IMR-90 (cell line): ENCODE measurements around the gene PCDHA1. TPM values are rescaled to one million over a fixed set of nuclear protein-coding genes. Genes with fewer than 3 reads are reported as not detected.

Source experiments
- ATAC-seq: fragments of 200-7000 bp; cut with Tn5 transposase; 2 replicates; pipeline ENCODE4 v1.9.1; 2020; ENCODE audit warnings: low read depth, mild to moderate bottlenecking, moderate library complexity
- BruUV-seq: library from RNA; stranded (reverse); fragments of 400-500 nt; replicated peaks from 2 replicates; lab custom pipeline; 2021; lab: Mats Ljungman, UMichigan
- CTCF ChIA-PET: fragments of 300-600 bp; formaldehyde crosslinking; extraction: SDS; loops from one replicate; lab custom pipeline; 2021; ENCODE audit warnings: antibody characterized with exemption; lab: Yijun Ruan, JAX
- POLR2A ChIA-PET: fragments of 300-600 bp; sonication (Branson Sonifier 250); formaldehyde crosslinking; loops from one replicate; lab custom pipeline; 2022; ENCODE audit warnings: antibody characterized with exemption; ENCODE audit not compliant: unreplicated experiment; lab: Charles Lee
- DNase-seq: peaks from one replicate; pipeline ENCODE4 v3.0.0; 2013
- H2AFZ ChIP-seq: replicated peaks from 2 replicates; pipeline ENCODE3; 2013; ENCODE audit warnings: low read length, mild to moderate bottlenecking; ENCODE audit not compliant: poor library complexity
- H2AK5ac ChIP-seq: 2 replicates; pipeline ENCODE4 v1.6.1; 2013; ENCODE audit warnings: low read depth, low read length, inconsistent platforms
- H2AK9ac ChIP-seq: replicated peaks from 2 replicates; pipeline ENCODE3; 2013; ENCODE audit warnings: mild to moderate bottlenecking, low read depth, low read length, moderate library complexity; ENCODE audit not compliant: poor library complexity
- H2BK120ac ChIP-seq: 2 replicates; pipeline ENCODE4 v1.6.1; 2013; ENCODE audit warnings: low read depth, low read length, inconsistent platforms
- H2BK15ac ChIP-seq: 3 replicates; pipeline ENCODE4 v1.6.1; 2013; ENCODE audit warnings: low read depth, low read length, inconsistent platforms
- H2BK20ac ChIP-seq: 2 replicates; pipeline ENCODE4 v1.6.1; 2013; ENCODE audit warnings: low read depth, mild to moderate bottlenecking, inconsistent platforms, low read length, moderate library complexity
- H2BK5ac ChIP-seq: 2 replicates; pipeline ENCODE4 v1.6.1; 2013; ENCODE audit warnings: mild to moderate bottlenecking, low read depth, low read length, inconsistent platforms; ENCODE audit not compliant: poor library complexity, severe bottlenecking
- H3K14ac ChIP-seq: replicated peaks from 2 replicates; pipeline ENCODE4 v1.6.1; 2013; ENCODE audit warnings: low read depth, low read length, inconsistent platforms
- H3K18ac ChIP-seq: 2 replicates; pipeline ENCODE4 v1.6.1; 2013; ENCODE audit warnings: low read depth, low read length, control low read depth
- H3K23ac ChIP-seq: 2 replicates; pipeline ENCODE4 v1.6.1; 2013; ENCODE audit warnings: low read depth, low read length, inconsistent platforms
- H3K27ac ChIP-seq: 2 replicates; pipeline ENCODE4 v1.5.1; 2013; ENCODE audit warnings: mild to moderate bottlenecking, control low read depth, low read length; ENCODE audit not compliant: insufficient read depth
- H3K27me3 ChIP-seq: 2 replicates; pipeline ENCODE4 v1.6.1; 2013; ENCODE audit warnings: low read length; ENCODE audit not compliant: control insufficient read depth, insufficient read depth
- H3K36me3 ChIP-seq: 2 replicates; pipeline ENCODE4 v1.6.1; 2013; ENCODE audit warnings: low read length, mixed read lengths; ENCODE audit not compliant: control insufficient read depth, insufficient read depth
- H3K4ac ChIP-seq: 2 replicates; pipeline ENCODE4 v1.6.1; 2013; ENCODE audit warnings: low read depth, low read length, inconsistent platforms
- H3K4me1 ChIP-seq: 2 replicates; pipeline ENCODE4 v1.6.1; 2013; ENCODE audit warnings: low read length, mixed read lengths; ENCODE audit not compliant: control insufficient read depth, insufficient read depth
- H3K4me2 ChIP-seq: 2 replicates; pipeline ENCODE4 v1.6.1; 2013; ENCODE audit warnings: low read depth, mild to moderate bottlenecking, control low read depth, low read length, moderate library complexity
- H3K4me3 ChIP-seq: 2 replicates; pipeline ENCODE4 v1.5.1; 2013; ENCODE audit warnings: low read depth, mild to moderate bottlenecking, control low read depth, low read length, moderate library complexity; ENCODE audit not compliant: insufficient read depth
- H3K56ac ChIP-seq: 2 replicates; pipeline ENCODE4 v1.6.1; 2013; ENCODE audit warnings: low read length, inconsistent platforms; ENCODE audit not compliant: insufficient read depth; ENCODE audit errors: extremely low read depth
- H3K79me1 ChIP-seq, 2 experiments: 2 replicates each; pipeline ENCODE4 v1.6.1; 2013; ENCODE audit warnings: low read length in 2 of 2, inconsistent platforms in 1 of 2, low read depth in 1 of 2
- H3K9ac ChIP-seq: 2 replicates; pipeline ENCODE4 v1.6.1; 2013; ENCODE audit warnings: low read depth, low read length, control low read depth
- H3K9me1 ChIP-seq: 2 replicates; pipeline ENCODE4 v1.6.1; 2013; ENCODE audit warnings: low read length, inconsistent platforms; ENCODE audit not compliant: insufficient read depth
- H3K9me3 ChIP-seq: 2 replicates; pipeline ENCODE4 v1.6.1; 2013; ENCODE audit warnings: low read length; ENCODE audit not compliant: control insufficient read depth, insufficient read depth
- H4K20me1 ChIP-seq: 2 replicates; pipeline ENCODE4 v1.6.1; 2013; ENCODE audit warnings: low read length, inconsistent platforms; ENCODE audit not compliant: insufficient read depth
- H4K5ac ChIP-seq: 2 replicates; pipeline ENCODE4 v1.6.1; 2013; ENCODE audit warnings: mild to moderate bottlenecking, low read depth, low read length, control low read depth
- H4K8ac ChIP-seq, 2 experiments: 2 replicates each; pipeline ENCODE4 v1.6.1; 2013; ENCODE audit warnings: low read depth in 2 of 2, low read length in 2 of 2, control low read depth in 1 of 2, inconsistent platforms in 1 of 2
- H4K91ac ChIP-seq: 2 replicates; pipeline ENCODE4 v1.6.1; 2013; ENCODE audit warnings: low read depth, low read length, inconsistent platforms; ENCODE audit not compliant: insufficient read depth
- BHLHE40 ChIP-seq: fragments of 150-350 bp; IDR thresholded peaks from 2 replicates; pipeline ENCODE4 v1.6.1; 2016; ENCODE audit warnings: mild to moderate bottlenecking, low read depth, low read length
- CEBPB ChIP-seq: IDR thresholded peaks from 2 replicates; pipeline ENCODE4 v1.6.1; 2012; ENCODE audit warnings: low read depth, low read length, improper control_type of control experiment
- CHD1 ChIP-seq: IDR thresholded peaks from 2 replicates; pipeline ENCODE4 v1.6.1; 2012; ENCODE audit warnings: low read depth, low read length, improper control_type of control experiment
- FOS ChIP-seq: fragments of 150-350 bp; IDR thresholded peaks from 2 replicates; pipeline ENCODE4 v1.6.1; 2016; ENCODE audit warnings: low read depth, low read length
- MAFK ChIP-seq: IDR thresholded peaks from 2 replicates; pipeline ENCODE4 v1.6.1; 2012; ENCODE audit warnings: low read depth, low read length, improper control_type of control experiment
- MAZ ChIP-seq: IDR thresholded peaks from 2 replicates; pipeline ENCODE4 v1.6.1; 2012; ENCODE audit warnings: low read depth, mild to moderate bottlenecking, low read length, improper control_type of control experiment, moderate library complexity, borderline replicate concordance
- MXI1 ChIP-seq: IDR thresholded peaks from 2 replicates; pipeline ENCODE4 v1.6.1; 2012; ENCODE audit warnings: low read depth, mild to moderate bottlenecking, low read length, moderate library complexity, borderline replicate concordance
- NFE2L2 ChIP-seq: fragments of 150-350 bp; IDR thresholded peaks from 2 replicates; pipeline ENCODE4 v1.6.1; 2016; ENCODE audit warnings: low read depth, mild to moderate bottlenecking, low read length
- POLR2A ChIP-seq: IDR thresholded peaks from 2 replicates; pipeline ENCODE4 v1.6.1; 2012; ENCODE audit warnings: mild to moderate bottlenecking, low read depth, low read length
- RAD21 ChIP-seq: IDR thresholded peaks from 2 replicates; pipeline ENCODE4 v1.6.1; 2012; ENCODE audit warnings: low read length, improper control_type of control experiment
- RCOR1 ChIP-seq: IDR thresholded peaks from 2 replicates; pipeline ENCODE4 v1.6.1; 2012; ENCODE audit warnings: mild to moderate bottlenecking, low read length, improper control_type of control experiment; ENCODE audit not compliant: insufficient replicate concordance
- RFX5 ChIP-seq: IDR thresholded peaks from 2 replicates; pipeline ENCODE4 v1.8.0; 2012; ENCODE audit warnings: low read depth, mild to moderate bottlenecking, low read length, moderate library complexity
- SMC3 ChIP-seq: fragments of 150-350 bp; IDR thresholded peaks from 2 replicates; pipeline ENCODE4 v1.6.1; 2016; ENCODE audit warnings: low read depth, mild to moderate bottlenecking, antibody characterized with exemption, low read length, moderate library complexity
- WGBS, 2 experiments: methylation state at CpG; one replicate each; pipeline versions ENCODE4 v1.1.5 to v1.1.7; 2013; ENCODE audit warnings: missing lambda C conversion rate in 2 of 2; ENCODE audit not compliant: insufficient read length in 1 of 2; ENCODE audit errors: extremely low coverage in 2 of 2; 5-methylcytosine and 5-hydroxymethylcytosine counted together
- dilution Hi-C: fragments of 300-500 bp; cut with HindIII; formaldehyde crosslinking; loops from one replicate; pipeline ENCODE4 v1.14.3; 2018; ENCODE audit warnings: low sequenced_read_pairs; ENCODE audit not compliant: unreplicated experiment
- in situ Hi-C: fragments of 300-500 bp; cut with MboI; formaldehyde crosslinking; loops from 3 replicates; pipeline ENCODE4 v1.14.3; 2019; ENCODE audit warnings: low sequenced_read_pairs, inconsistent platforms, mixed read lengths
- intact Hi-C: fragments of 100-400 bp; cut with micrococcal nuclease; formaldehyde crosslinking; loops from 2 replicates; pipeline ENCODE4 v1.10.0; 2022
- polyA plus RNA-seq, 3 experiments: library from polyadenylated mRNA; depleted of rRNA; stranded (reverse); fragments of >200 nt; gene quantifications; 2 replicates each; pipeline ENCODE4 v1.2.3, GENCODE V29; 2012; ENCODE audit warnings: low replicate concordance in 1 of 3
- total RNA-seq: library from RNA; depleted of rRNA; stranded (reverse); fragments of >200 nt; gene quantifications from 2 replicates; pipeline ENCODE4 v1.2.3, GENCODE V29; 2012
- TF ChIP-seq, protein P1 (sequence below): conservative IDR thresholded peaks from 2 replicates; pipeline ENCODE4 v1.5.1; 2012; ENCODE audit warnings: mild to moderate bottlenecking, low read depth, low read length, improper control_type of control experiment
- TF ChIP-seq, protein P2 (sequence below): fragments of 150-350 bp; IDR thresholded peaks from 2 replicates; pipeline ENCODE4 v1.6.1; 2017; ENCODE audit warnings: mild to moderate bottlenecking, antibody characterized with exemption, low read length, low read depth
- TF ChIP-seq, protein P3 (sequence below): fragments of 150-350 bp; IDR thresholded peaks from 2 replicates; pipeline ENCODE4 v1.6.1; 2016; ENCODE audit warnings: low read depth, mild to moderate bottlenecking, low read length, moderate library complexity, borderline replicate concordance

Gene PCDHA1
- total and polyA plus RNA-seq, 2 of the 4 experiments (the other 2 are of a cell fraction), result under 0.01 to 0.05 TPM

DNA sequence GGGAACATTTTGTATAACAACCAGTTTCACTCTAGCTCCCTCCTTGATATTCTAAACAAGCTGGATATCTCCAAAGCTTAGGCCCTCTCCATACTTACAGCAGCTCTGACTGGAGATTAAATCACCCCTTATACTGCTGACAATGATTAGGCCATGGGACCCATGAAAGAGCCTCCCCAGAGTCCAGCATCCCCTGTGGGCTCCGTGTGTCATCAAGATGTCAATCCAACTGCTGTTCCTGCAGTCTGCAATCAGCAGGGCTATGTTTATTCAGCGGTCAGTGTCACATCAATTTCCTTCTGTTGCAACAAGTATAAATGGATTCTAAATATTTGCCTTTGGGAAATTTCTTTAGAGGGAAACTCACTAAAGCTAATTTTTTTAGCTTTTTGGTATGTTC, 206.9 kb downstream of the PCDHA1 start:
- Histone ChIP-seq H3K4ac (no peak overlapping the region), H3K36me3 (no peaks in the 10 kb centered on the region), H3K23ac (no peak overlapping the region), H2AK5ac (no peak overlapping the region), H4K5ac (no peak overlapping the region), H3K9ac (no peak overlapping the region), H3K9me1 (no peaks in the 10 kb centered on the region), H3K18ac (no peak overlapping the region), H3K27ac (no peak overlapping the region), H2AK9ac (no peak overlapping the region), H3K56ac (no peak overlapping the region), H3K4me1 (no peaks in the 10 kb centered on the region), H2AFZ (no peak overlapping the region), H3K9me3 (peaks cover 16% of the 10 kb centered on the region), H3K27me3 (no peaks in the 10 kb centered on the region), H2BK5ac (no peak overlapping the region), H3K79me1 (no peaks in the 10 kb centered on the region), H4K8ac (no peak overlapping the region), H3K4me2 (no peak overlapping the region), H3K14ac (no peak overlapping the region), H4K91ac (no peak overlapping the region), H2BK120ac (no peak overlapping the region), H2BK20ac (no peak overlapping the region), H4K20me1 (no peaks in the 10 kb centered on the region), H3K4me3 (no peak overlapping the region), H2BK15ac (no peak overlapping the region)
- DNase-seq (no peak), ATAC-seq (no peak)
- intact Hi-C loops (no loop called here), dilution Hi-C loops (no loop called here), in situ Hi-C loops (no loop called here)
- ChIA-PET POLR2A (no interaction called here), CTCF (no interaction called here)
- no TSS peak for BruUV-seq
- no peak for TF ChIP-seq CHD1
- TF ChIP-seq, protein P1, sequence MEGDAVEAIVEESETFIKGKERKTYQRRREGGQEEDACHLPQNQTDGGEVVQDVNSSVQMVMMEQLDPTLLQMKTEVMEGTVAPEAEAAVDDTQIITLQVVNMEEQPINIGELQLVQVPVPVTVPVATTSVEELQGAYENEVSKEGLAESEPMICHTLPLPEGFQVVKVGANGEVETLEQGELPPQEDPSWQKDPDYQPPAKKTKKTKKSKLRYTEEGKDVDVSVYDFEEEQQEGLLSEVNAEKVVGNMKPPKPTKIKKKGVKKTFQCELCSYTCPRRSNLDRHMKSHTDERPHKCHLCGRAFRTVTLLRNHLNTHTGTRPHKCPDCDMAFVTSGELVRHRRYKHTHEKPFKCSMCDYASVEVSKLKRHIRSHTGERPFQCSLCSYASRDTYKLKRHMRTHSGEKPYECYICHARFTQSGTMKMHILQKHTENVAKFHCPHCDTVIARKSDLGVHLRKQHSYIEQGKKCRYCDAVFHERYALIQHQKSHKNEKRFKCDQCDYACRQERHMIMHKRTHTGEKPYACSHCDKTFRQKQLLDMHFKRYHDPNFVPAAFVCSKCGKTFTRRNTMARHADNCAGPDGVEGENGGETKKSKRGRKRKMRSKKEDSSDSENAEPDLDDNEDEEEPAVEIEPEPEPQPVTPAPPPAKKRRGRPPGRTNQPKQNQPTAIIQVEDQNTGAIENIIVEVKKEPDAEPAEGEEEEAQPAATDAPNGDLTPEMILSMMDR, result no peak
- no peak for TF ChIP-seq CEBPB
- no peak for TF ChIP-seq SMC3
- no peak for TF ChIP-seq RCOR1
- TF ChIP-seq, protein P2, sequence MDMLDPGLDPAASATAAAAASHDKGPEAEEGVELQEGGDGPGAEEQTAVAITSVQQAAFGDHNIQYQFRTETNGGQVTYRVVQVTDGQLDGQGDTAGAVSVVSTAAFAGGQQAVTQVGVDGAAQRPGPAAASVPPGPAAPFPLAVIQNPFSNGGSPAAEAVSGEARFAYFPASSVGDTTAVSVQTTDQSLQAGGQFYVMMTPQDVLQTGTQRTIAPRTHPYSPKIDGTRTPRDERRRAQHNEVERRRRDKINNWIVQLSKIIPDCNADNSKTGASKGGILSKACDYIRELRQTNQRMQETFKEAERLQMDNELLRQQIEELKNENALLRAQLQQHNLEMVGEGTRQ, result no peak
- no peak for TF ChIP-seq MXI1
- no peak for TF ChIP-seq MAFK
- no peak for TF ChIP-seq RAD21
- no peak for TF ChIP-seq NFE2L2
- no peak for TF ChIP-seq POLR2A
- TF ChIP-seq, protein P3, sequence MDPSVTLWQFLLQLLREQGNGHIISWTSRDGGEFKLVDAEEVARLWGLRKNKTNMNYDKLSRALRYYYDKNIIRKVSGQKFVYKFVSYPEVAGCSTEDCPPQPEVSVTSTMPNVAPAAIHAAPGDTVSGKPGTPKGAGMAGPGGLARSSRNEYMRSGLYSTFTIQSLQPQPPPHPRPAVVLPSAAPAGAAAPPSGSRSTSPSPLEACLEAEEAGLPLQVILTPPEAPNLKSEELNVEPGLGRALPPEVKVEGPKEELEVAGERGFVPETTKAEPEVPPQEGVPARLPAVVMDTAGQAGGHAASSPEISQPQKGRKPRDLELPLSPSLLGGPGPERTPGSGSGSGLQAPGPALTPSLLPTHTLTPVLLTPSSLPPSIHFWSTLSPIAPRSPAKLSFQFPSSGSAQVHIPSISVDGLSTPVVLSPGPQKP, result no peak
- no peak for TF ChIP-seq FOS
- no peak for TF ChIP-seq MAZ
- no peak for TF ChIP-seq BHLHE40
- no peak for TF ChIP-seq RFX5
- no CpG with 5 or more reads among the region's 2 CpGs for WGBS, 2 experiments
